ENCODE results near the gene FAM43B.

Gene FAM43B

GRCh38 chr1:20593756-20594155 is 41.4 kb downstream of the FAM43B start:
- DNase-seq = no peak

GRCh38 chr1:20594746-20595145 is 42.4 kb downstream of the FAM43B start:
- DNase-seq = no peak

GRCh38 chr1:20596106-20596505 is 43.7 kb downstream of the FAM43B start:
- DNase-seq = no peak

GRCh38 chr1:20597650-20598049 is 45.3 kb downstream of the FAM43B start:
- DNase-seq = no peak

- DNase-seq = no peak
Observed at GRCh38 chr1:20600156-20600555, 47.8 kb downstream of the FAM43B start.

- no peak for DNase-seq
Observed at GRCh38 chr1:20601129-20601825, 48.9 kb downstream of the FAM43B start.

- no peak for DNase-seq
Observed at GRCh38 chr1:20602851-20603450, 50.6 kb downstream of the FAM43B start.

GRCh38 chr1:20603504-20604464 is 51.4 kb downstream of the FAM43B start:
- no peak for DNase-seq
